CD4-positive, alpha-beta T cell treated with Interleukin-4 for 4 hours (primary cell): Measurements from ENCODE around the gene GCNT2.

Experiments
- DNase-seq: peaks from one replicate; pipeline ENCODE4 v3.0.0-alpha.2; 2020

The GCNT2 gene

DNA sequence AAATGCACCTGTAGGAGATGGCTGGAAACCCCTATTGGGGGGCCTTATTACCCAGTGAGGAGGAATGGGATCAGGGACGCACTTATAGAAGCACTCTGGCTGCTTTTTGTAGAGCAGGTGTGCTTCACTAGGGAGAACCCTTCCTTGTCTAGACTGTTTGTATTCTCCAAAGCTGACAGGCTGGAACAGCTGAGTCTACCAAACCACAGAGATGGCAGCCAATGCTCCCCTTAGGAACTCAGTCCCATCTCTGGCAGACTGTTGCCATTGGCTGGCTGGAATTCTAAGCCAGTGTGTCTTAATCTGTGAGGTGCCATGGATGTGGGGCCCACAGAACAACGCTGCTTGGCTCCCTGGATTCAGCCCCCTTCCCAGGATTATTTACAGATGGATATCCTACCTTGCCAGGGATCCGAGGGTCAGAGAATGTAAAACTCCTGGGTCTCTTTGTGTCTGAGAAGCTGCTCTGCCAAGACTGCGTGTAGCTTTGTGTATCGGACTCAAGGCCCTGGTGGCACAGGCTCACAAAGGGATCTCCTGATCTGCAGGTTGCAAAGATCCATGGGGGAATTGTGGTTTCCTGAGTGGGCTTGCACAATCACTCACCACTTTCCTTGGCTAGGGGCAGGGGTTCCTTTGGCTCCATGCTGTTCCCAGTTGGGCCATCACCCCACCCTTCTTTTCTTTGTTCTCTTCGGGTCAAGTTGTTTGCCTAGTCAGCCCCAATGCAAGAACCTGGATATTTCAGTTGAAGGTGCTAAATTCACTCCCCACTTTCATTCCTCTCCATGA lies 147.2 kb downstream of the GCNT2 start:
- DNase-seq = no peak

DNA sequence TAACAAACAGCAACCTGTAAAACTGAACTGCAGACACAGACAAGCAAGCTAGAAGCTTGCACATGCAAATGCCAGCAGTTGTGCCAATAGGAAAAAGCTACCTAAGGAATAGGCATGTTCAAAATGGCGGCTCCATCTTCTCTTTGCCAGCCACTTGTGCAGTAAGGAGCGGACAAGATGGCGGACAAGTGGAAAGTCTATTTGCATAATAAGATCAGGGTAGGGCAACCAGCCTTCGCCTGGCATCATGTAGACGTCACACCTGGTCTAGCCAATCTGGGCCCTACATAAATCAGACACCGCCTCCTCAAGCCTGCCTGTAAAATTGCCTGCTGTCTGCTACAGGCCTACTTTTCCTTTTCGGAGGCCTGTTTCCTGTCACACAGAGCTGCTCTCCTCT lies 155.3 kb downstream of the GCNT2 start:
- no peak for DNase-seq

DNA sequence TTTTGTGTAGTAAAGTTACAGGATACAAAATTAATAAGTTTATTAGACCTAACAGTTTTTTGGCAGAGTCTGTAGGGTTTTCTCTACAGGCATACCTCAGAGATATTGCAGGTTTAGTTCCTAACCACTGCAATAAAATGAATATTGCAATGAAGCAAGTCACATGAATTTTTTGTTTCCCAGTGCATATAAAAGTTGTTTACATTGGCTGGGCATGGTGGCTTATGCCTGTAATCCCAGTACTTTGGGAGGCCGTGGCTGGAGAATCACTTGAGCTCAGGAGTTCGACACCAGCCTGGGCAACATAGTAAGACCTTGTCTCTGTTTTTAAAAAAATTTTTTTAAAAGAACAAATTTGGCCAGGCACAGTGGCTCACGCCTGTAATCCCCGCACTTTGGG lies 157.3 kb downstream of the GCNT2 start:
- DNase-seq = no peak
